Measurements from ENCODE around the gene TMEM97.

Gene TMEM97

GRCh38 chr17:28346746-28347246 lies 27.8 kb downstream of the TMEM97 start:
- peak; percentile 59 for ATAC-seq
- no peak for TF ChIP-seq PPARA (CRISPR knock-in tag; IDR thresholded peaks at IDR 0.05; ENCODE audit: borderline replicate concordance)
- TF ChIP-seq TCF4 (CRISPR knock-in tag; IDR thresholded peaks at IDR 0.05; ENCODE audit: borderline replicate concordance) = no peak
- no peak for TF ChIP-seq TOX (CRISPR knock-in tag; IDR thresholded peaks at IDR 0.05; ENCODE audit: borderline replicate concordance)
- TF ChIP-seq POU6F1 (CRISPR knock-in tag; IDR thresholded peaks at IDR 0.05; ENCODE audit: borderline replicate concordance, low read depth) = no peak
- TF ChIP-seq ZFP3 (CRISPR knock-in tag; IDR thresholded peaks at IDR 0.05) = no peak
- TF ChIP-seq ESRRG (CRISPR knock-in tag; IDR thresholded peaks at IDR 0.05) = no peak
- no peak for TF ChIP-seq ISL1 (CRISPR knock-in tag; IDR thresholded peaks at IDR 0.05)
- TF ChIP-seq BACH2 (CRISPR knock-in tag; IDR thresholded peaks at IDR 0.05; ENCODE audit: borderline replicate concordance) = no peak
- TF ChIP-seq ZNF8 (CRISPR knock-in tag; IDR thresholded peaks at IDR 0.05) = no peak
- no peak for TF ChIP-seq CREB5 (CRISPR knock-in tag; IDR thresholded peaks at IDR 0.05; ENCODE audit: low read depth)
- no peak for TF ChIP-seq ZFP30 (CRISPR knock-in tag; IDR thresholded peaks at IDR 0.05)
- no peak for TF ChIP-seq ZC3H10 (CRISPR knock-in tag; IDR thresholded peaks at IDR 0.05)
- TF ChIP-seq, protein P1, sequence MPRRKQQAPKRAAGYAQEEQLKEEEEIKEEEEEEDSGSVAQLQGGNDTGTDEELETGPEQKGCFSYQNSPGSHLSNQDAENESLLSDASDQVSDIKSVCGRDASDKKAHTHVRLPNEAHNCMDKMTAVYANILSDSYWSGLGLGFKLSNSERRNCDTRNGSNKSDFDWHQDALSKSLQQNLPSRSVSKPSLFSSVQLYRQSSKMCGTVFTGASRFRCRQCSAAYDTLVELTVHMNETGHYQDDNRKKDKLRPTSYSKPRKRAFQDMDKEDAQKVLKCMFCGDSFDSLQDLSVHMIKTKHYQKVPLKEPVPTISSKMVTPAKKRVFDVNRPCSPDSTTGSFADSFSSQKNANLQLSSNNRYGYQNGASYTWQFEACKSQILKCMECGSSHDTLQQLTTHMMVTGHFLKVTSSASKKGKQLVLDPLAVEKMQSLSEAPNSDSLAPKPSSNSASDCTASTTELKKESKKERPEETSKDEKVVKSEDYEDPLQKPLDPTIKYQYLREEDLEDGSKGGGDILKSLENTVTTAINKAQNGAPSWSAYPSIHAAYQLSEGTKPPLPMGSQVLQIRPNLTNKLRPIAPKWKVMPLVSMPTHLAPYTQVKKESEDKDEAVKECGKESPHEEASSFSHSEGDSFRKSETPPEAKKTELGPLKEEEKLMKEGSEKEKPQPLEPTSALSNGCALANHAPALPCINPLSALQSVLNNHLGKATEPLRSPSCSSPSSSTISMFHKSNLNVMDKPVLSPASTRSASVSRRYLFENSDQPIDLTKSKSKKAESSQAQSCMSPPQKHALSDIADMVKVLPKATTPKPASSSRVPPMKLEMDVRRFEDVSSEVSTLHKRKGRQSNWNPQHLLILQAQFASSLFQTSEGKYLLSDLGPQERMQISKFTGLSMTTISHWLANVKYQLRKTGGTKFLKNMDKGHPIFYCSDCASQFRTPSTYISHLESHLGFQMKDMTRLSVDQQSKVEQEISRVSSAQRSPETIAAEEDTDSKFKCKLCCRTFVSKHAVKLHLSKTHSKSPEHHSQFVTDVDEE (CRISPR knock-in tag; IDR thresholded peaks at IDR 0.05) = no peak
- no peak for TF ChIP-seq OSR1 (CRISPR knock-in tag; IDR thresholded peaks at IDR 0.05)
- no peak for TF ChIP-seq CSDC2 (CRISPR knock-in tag; IDR thresholded peaks at IDR 0.05)
- no peak for TF ChIP-seq ZNF565 (CRISPR knock-in tag; conservative IDR thresholded peaks at IDR 0.05; ENCODE audit: low read depth)

DNA sequence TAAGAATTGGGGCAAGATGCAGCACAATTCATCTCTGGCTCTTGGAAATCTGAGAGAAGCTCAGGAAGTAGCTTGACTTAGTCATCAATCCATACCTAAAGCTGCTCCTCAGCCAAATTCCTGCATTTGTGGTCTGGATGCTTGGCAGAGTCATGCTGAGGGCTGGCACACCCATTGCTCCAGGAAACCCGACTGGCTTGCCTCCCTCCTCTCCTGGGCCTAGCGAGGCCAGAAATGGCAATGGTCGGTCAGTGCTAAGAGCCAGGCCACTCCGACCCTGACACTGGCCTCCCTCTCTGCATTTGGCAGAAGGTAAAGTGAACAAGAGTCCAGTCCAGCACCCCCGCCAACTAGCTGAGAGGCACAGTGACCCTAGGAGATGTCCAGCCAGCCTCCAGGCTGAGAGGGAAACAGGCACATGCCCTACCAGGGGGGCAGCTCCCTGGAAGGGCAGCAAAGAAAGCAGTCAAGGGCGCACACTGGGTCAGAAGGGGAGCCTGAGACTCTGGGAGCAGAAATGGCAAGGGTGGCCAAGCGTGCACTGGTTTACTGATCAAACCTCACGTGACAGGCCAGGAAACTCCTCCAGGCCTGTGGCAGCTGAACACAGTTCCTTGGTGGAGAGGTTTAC lies 28.4 kb downstream of the TMEM97 start:
- ATAC-seq = peak; percentile 89
- TF ChIP-seq CSDC2 (CRISPR knock-in tag; IDR thresholded peaks at IDR 0.05) (peak; percentile 46; the same call in 1 of the 2 replicates), ESRRG (CRISPR knock-in tag; IDR thresholded peaks at IDR 0.05) (no peak), GLIS3 (CRISPR knock-in tag; IDR thresholded peaks at IDR 0.05) (0 out of 2 replicates have a peak, but pooled peaks have one; percentile 3), OSR1 (CRISPR knock-in tag; IDR thresholded peaks at IDR 0.05) (no peak), ISL1 (CRISPR knock-in tag; IDR thresholded peaks at IDR 0.05) (no peak), POU6F1 (CRISPR knock-in tag; IDR thresholded peaks at IDR 0.05; ENCODE audit: borderline replicate concordance, low read depth) (no peak), ZNF70 (CRISPR knock-in tag; IDR thresholded peaks at IDR 0.05) (no peak), TOX (CRISPR knock-in tag; IDR thresholded peaks at IDR 0.05; ENCODE audit: borderline replicate concordance) (no peak), PATZ1 (CRISPR knock-in tag; IDR thresholded peaks at IDR 0.05; ENCODE audit: borderline replicate concordance) (no peak), ZNF565 (CRISPR knock-in tag; conservative IDR thresholded peaks at IDR 0.05; ENCODE audit: low read depth) (no peak)
- TF ChIP-seq, protein P2, sequence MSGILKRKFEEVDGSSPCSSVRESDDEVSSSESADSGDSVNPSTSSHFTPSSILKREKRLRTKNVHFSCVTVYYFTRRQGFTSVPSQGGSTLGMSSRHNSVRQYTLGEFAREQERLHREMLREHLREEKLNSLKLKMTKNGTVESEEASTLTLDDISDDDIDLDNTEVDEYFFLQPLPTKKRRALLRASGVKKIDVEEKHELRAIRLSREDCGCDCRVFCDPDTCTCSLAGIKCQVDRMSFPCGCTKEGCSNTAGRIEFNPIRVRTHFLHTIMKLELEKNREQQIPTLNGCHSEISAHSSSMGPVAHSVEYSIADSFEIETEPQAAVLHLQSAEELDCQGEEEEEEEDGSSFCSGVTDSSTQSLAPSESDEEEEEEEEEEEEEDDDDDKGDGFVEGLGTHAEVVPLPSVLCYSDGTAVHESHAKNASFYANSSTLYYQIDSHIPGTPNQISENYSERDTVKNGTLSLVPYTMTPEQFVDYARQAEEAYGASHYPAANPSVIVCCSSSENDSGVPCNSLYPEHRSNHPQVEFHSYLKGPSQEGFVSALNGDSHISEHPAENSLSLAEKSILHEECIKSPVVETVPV (CRISPR knock-in tag; IDR thresholded peaks at IDR 0.05) = no peak

Measured in SK-N-SH treated with all-trans-retinoic acid at 6 μM for 48 hours (cell line).